Esophagus (tissue), 2 donors: ENCODE measurements around the gene NRN1L. TPM values are rescaled to one million over a fixed set of nuclear protein-coding genes. Genes with fewer than 3 reads are reported as not detected.

ENCODE experiments used
- H3K27ac ChIP-seq, 2 donors: one replicate each; pipeline ENCODE4 v1.5.1; 2013; ENCODE audit warnings: low read depth in 2 of 2, mild to moderate bottlenecking in 2 of 2, inconsistent platforms in 1 of 2, low read length in 1 of 2, moderate library complexity in 1 of 2
- H3K27me3 ChIP-seq, 2 donors: one replicate each; pipeline ENCODE4 v1.6.1; 2013; ENCODE audit warnings: low read length in 2 of 2, control low read depth in 1 of 2, mild to moderate bottlenecking in 1 of 2; ENCODE audit not compliant: insufficient read depth in 2 of 2, control insufficient read depth in 1 of 2
- H3K36me3 ChIP-seq, 2 donors: one replicate each; pipeline ENCODE4 v1.6.1; 2013; ENCODE audit warnings: low read length in 1 of 2; ENCODE audit not compliant: control insufficient read depth in 2 of 2, insufficient read depth in 2 of 2
- H3K4me1 ChIP-seq, 2 donors: one replicate each; pipeline ENCODE4 v1.6.1; 2013; ENCODE audit warnings: low read length in 1 of 2; ENCODE audit not compliant: control insufficient read depth in 2 of 2, insufficient read depth in 2 of 2
- H3K4me3 ChIP-seq, 2 donors: one replicate each; pipeline ENCODE4 v1.5.1; 2013; ENCODE audit warnings: low read length in 2 of 2, mild to moderate bottlenecking in 2 of 2, low read depth in 1 of 2, moderate library complexity in 1 of 2
- H3K9me3 ChIP-seq, 2 donors: one replicate each; pipeline ENCODE4 v1.6.1; 2013; ENCODE audit warnings: mild to moderate bottlenecking in 2 of 2, low read depth in 1 of 2, low read length in 1 of 2, moderate library complexity in 1 of 2; ENCODE audit not compliant: control insufficient read depth in 2 of 2, insufficient read depth in 1 of 2
- WGBS, 2 donors: extraction: QIAGEN DNeasy Blood & Tissue Kit; methylation state at CpG; one replicate each; pipeline ENCODE4 v1.1.7; 2013; 5-methylcytosine and 5-hydroxymethylcytosine counted together
- polyA plus RNA-seq, 2 donors: library from polyadenylated mRNA; stranded (reverse); fragments of 200-250 nt; gene quantifications; one replicate each; pipeline ENCODE4 v1.2.3, GENCODE V29; 2013
- donor health status: healthy with polysubstance abuse.
- donor health status: Bipolar disorder and iron deficiency.

The NRN1L gene
- polyA plus RNA-seq, 2 donors, result 0.41 to 1.5 TPM

GRCh38 chr16:67931712-67932461 is 47.2 kb downstream of the NRN1L start, which contains the start of gene CTRL:
Gene CTRL, minus strand, starts transcription at chr16:67931862. Its CDS starts 10 bp downstream, at chr16:67931852.
- H3K27me3 ChIP-seq, result no peaks in the 10 kb centered on the region
- peaks cover 3 to 33% of the 10 kb centered on the region in 2 donors for H3K36me3 ChIP-seq
- WGBS, 2 donors, result 77 to 84% methylated on average over 15 of the region's 15 CpGs

GRCh38 chr16:67932462-67932840 is 47.8 kb downstream of the NRN1L start:
- Histone ChIP-seq H3K9me3 (no peaks in the 10 kb centered on the region), H3K27me3 (no peaks in the 10 kb centered on the region), H3K4me1 (peaks cover 3 to 18% of the 10 kb centered on the region in 2 donors), H3K36me3 (peaks cover 3 to 28% of the 10 kb centered on the region in 2 donors), H3K27ac (no peak overlapping the region), H3K4me3 (no peak overlapping the region)
- WGBS, 2 donors, result 84 to 90% methylated on average over 4 of the region's 4 CpGs

More at GRCh38 chr16:67931712-67932461, 47.2 kb downstream of the NRN1L start, which contains the start of gene CTRL:
- no peak within 1 kb of the TSS for H3K27ac ChIP-seq
- H3K4me3 ChIP-seq, result no peak within 1 kb of the TSS
- no peaks in the 10 kb centered on the region for H3K9me3 ChIP-seq
- H3K4me1 ChIP-seq, result peaks cover 3 to 13% of the 10 kb centered on the region in 2 donors

GRCh38 chr16:67933805-67934204 is 49.1 kb downstream of the NRN1L start:
- no peak overlapping the region for H3K4me3 ChIP-seq
- peaks cover 0 to 20% of the 10 kb centered on the region in 2 donors for H3K36me3 ChIP-seq
- 50 to 68% methylated on average over 7 of the region's 7 CpGs for WGBS, 2 donors
- H3K27me3 ChIP-seq, result no peaks in the 10 kb centered on the region
- H3K27ac ChIP-seq, result no peak overlapping the region
- peaks cover 3 to 18% of the 10 kb centered on the region in 2 donors for H3K4me1 ChIP-seq
- no peaks in the 10 kb centered on the region for H3K9me3 ChIP-seq

GRCh38 chr16:67934306-67935100 is 49.8 kb downstream of the NRN1L start:
- H3K4me1 ChIP-seq, result peaks cover 3 to 18% of the 10 kb centered on the region in 2 donors
- H3K27me3 ChIP-seq, result no peaks in the 10 kb centered on the region
- 63 to 66% methylated on average over 13 of the region's 13 CpGs for whole genome bisulfite sequencing, 2 donors
- no peaks in the 10 kb centered on the region for H3K9me3 ChIP-seq
- H3K36me3 ChIP-seq, result peaks cover 0 to 19% of the 10 kb centered on the region in 2 donors
- peak overlapping the region; percentile 70 to 95 for H3K4me3 ChIP-seq
- no peak overlapping the region for H3K27ac ChIP-seq

GRCh38 chr16:67935101-67935401 is 50.4 kb downstream of the NRN1L start:
- WGBS, 2 donors, result 33 to 37% methylated on average over 13 of the region's 13 CpGs
- H3K27me3 ChIP-seq, result no peaks in the 10 kb centered on the region
- no peaks in the 10 kb centered on the region for H3K9me3 ChIP-seq
- H3K27ac ChIP-seq, result peak overlapping the region in 1 of 2 donors; percentile 24
- H3K36me3 ChIP-seq, result peaks cover 0 to 19% of the 10 kb centered on the region in 2 donors
- peak overlapping the region; percentile 70 to 95 for H3K4me3 ChIP-seq
- peaks cover 3 to 18% of the 10 kb centered on the region in 2 donors for H3K4me1 ChIP-seq

GRCh38 chr16:67935402-67936123 is 50.9 kb downstream of the NRN1L start:
- WGBS, 2 donors, result 2 to 4% methylated on average over 53 to 55 of the region's 55 CpGs
- Histone ChIP-seq H3K27ac (peak overlapping the region; percentile 94 to 97), H3K27me3 (no peaks in the 10 kb centered on the region), H3K9me3 (no peaks in the 10 kb centered on the region), H3K4me1 (peaks cover 3 to 18% of the 10 kb centered on the region in 2 donors), H3K36me3 (peaks cover 0 to 19% of the 10 kb centered on the region in 2 donors), H3K4me3 (peak overlapping the region; percentile 70 to 95)

Other genes starting within 250 kb of the NRN1L start
- 1 to 10 TPM; 1.2 to 4.3 TPM for gene CARMIL2, start 239.7 kb upstream of the NRN1L start, polyA plus RNA-seq
- gene ACD, start 224.6 kb upstream of the NRN1L start, polyA plus RNA-seq, result 10 to 100 TPM in 1 of 2 donors, 1 to 10 TPM in 1; 6.7 to 10.3 TPM
- 1 to 10 TPM; 1.2 to 1.7 TPM for gene PARD6A, start 223.9 kb upstream of the NRN1L start, polyA plus RNA-seq
- gene ENKD1, start 218.1 kb upstream of the NRN1L start, polyA plus RNA-seq, result 10 to 100 TPM; 10.6 to 16.0 TPM
- 1 to 10 TPM; 1.8 to 2.0 TPM for gene C16orf86, start 218.1 kb upstream of the NRN1L start, polyA plus RNA-seq
- 10 to 100 TPM; 36.8 to 49.6 TPM for gene GFOD2, start 165.6 kb upstream of the NRN1L start, polyA plus RNA-seq
- 10 to 100 TPM in 1 of 2 donors, 1 to 10 TPM in 1; 8.4 to 10.2 TPM for gene RANBP10, start 78.3 kb upstream of the NRN1L start, polyA plus RNA-seq
- gene TSNAXIP1, start 78.0 kb upstream of the NRN1L start, polyA plus RNA-seq, result 1 to 10 TPM in 1 of 2 donors, under 1 TPM in 1; 0.72 to 1.8 TPM
- 10 to 100 TPM in 1 of 2 donors, 1 to 10 TPM in 1; 6.8 to 17.9 TPM for gene THAP11, start 42.6 kb upstream of the NRN1L start, polyA plus RNA-seq
- 100 to 1,000 TPM in 1 of 2 donors, 10 to 100 TPM in 1; 95.4 to 109 TPM for gene NUTF2, start 38.0 kb upstream of the NRN1L start, polyA plus RNA-seq
- 10 to 100 TPM; 35.5 to 65.0 TPM for gene CENPT, start 37.2 kb upstream of the NRN1L start, polyA plus RNA-seq
- 10 to 100 TPM; 26.9 to 27.7 TPM for gene EDC4, start 11.8 kb upstream of the NRN1L start, polyA plus RNA-seq
- gene PSKH1, start 8.4 kb downstream of the NRN1L start, polyA plus RNA-seq, result 10 to 100 TPM; 12.5 to 13.7 TPM
- under 1 TPM; 0.41 to 0.77 TPM for gene CTRL, start 47.0 kb downstream of the NRN1L start, polyA plus RNA-seq
- 10 to 100 TPM; 39.5 to 54.8 TPM for gene PSMB10, start 52.0 kb downstream of the NRN1L start, polyA plus RNA-seq
- gene LCAT, start 59.2 kb downstream of the NRN1L start, polyA plus RNA-seq, result 10 to 100 TPM in 1 of 2 donors, 1 to 10 TPM in 1; 6.2 to 22.9 TPM
- 10 to 100 TPM in 1 of 2 donors, 1 to 10 TPM in 1; 9.1 to 17.4 TPM for gene SLC12A4, start 83.8 kb downstream of the NRN1L start, polyA plus RNA-seq
- under 1 TPM in 1 of 2 donors, not detected in 1; 0.01 TPM for gene DPEP3, start 95.6 kb downstream of the NRN1L start, polyA plus RNA-seq
- gene DPEP2, start 114.6 kb downstream of the NRN1L start, polyA plus RNA-seq, result under 1 TPM; 0.41 to 0.57 TPM
- under 1 TPM in 1 of 2 donors, not detected in 1; 0.04 TPM for gene DPEP2NB, start 131.0 kb downstream of the NRN1L start, polyA plus RNA-seq
- 10 to 100 TPM in 1 of 2 donors, 1 to 10 TPM in 1; 4.0 to 13.1 TPM for gene DDX28, start 138.3 kb downstream of the NRN1L start, polyA plus RNA-seq
- gene DUS2, start 138.4 kb downstream of the NRN1L start, polyA plus RNA-seq, result 10 to 100 TPM in 1 of 2 donors, 1 to 10 TPM in 1; 6.2 to 11.1 TPM
- gene NFATC3, start 200.5 kb downstream of the NRN1L start, polyA plus RNA-seq, result 1 to 10 TPM; 4.0 to 5.5 TPM